Measurements from ENCODE around the gene TBX2.
"Not testable (repeated sequence)": the region's sequence is repeated elsewhere in the genome, so short reads cannot be mapped to it uniquely, and the experiment has no call there.

TBX2 gene

GRCh38 chr17:61431594-61432311 lies 32.1 kb downstream of the TBX2 start:
- no peak for DNase-seq (ENCODE audit: low spot score)

DNA sequence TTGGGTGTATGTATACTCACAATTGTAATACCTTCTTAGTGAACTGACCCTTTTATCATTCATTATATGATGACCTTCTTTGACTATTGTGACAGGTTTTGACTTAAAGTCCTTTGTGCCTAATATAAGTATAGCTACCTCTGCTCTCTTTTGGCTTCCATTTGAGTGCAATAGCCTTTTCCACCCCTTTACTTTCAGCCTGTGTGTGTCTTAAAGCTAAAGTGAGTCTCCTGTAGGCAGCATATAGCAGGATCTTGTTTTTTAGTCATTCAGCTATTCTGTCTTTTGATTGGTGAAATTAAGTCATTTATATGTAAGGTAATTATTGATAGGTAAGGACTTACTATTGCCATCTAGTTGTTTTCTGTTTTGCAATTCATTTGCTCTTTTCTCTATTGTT lies 36.6 kb downstream of the TBX2 start:
- DNase-seq (ENCODE audit: low spot score), result no peak

- no peak for DNase-seq (ENCODE audit: low spot score)
These were observed 37.5 kb downstream of the TBX2 start for GRCh38 chr17:61436995-61437704.

GRCh38 chr17:61440697-61441096 lies 41.1 kb downstream of the TBX2 start:
- DNase-seq (ENCODE audit: low spot score), result no peak

- not testable (repeated sequence) for DNase-seq (ENCODE audit: low spot score)
These were observed 41.9 kb downstream of the TBX2 start for GRCh38 chr17:61441507-61441906.

GRCh38 chr17:61442136-61442775 lies 42.6 kb downstream of the TBX2 start:
- no peak for DNase-seq (ENCODE audit: low spot score)

DNA sequence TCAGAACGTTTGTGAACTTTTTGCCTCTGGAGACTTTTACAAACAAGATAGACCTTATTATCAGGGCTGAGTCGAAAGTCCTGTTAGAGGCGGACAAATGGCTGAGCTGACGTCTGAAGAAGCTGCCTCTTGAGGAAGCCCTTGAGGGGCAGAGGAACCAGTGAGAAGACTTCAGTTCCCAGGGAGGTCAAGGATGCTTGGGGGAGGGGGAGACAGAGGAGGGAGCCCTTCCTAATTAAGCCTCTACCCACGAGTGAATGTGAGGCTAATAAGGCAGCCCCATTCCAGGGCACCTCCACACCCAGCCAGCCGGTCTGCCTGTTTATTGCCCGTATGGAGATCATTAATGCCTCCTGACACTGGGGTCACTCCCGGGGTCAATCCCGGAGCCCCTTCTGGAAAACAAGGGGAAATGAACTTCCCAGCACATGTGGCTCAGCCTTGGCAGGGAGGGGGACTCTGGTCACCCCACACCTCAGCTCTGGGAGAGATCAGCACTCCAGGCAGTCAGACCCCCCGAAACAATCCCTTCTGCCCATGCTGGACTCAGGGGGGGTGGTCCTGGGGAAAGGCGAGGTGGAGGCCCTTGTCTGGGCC lies 43.3 kb downstream of the TBX2 start:
- DNase-seq (ENCODE audit: low spot score), result no peak

GRCh38 chr17:61443475-61443882 lies 43.8 kb downstream of the TBX2 start:
- DNase-seq (ENCODE audit: low spot score), result no peak

DNA sequence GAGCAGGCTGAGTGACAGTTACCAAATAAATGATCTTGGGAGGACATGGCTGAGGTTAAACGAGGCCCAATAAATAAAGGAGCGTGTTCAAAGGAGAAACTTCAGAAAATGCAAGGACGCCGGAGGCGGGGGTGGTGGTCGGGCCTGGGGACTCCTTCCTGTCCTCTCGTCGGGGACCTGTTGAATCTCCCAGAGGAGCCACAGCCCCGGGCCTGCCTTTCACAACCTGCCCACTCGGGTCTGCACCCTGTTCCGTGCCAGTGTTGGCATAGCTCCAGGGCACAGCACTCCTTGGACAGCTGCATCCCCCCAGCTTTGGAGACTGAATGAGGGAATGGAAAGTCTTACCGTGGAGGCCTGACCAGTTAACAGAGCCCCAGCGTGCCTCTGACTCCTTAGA lies 44.4 kb downstream of the TBX2 start:
- DNase-seq (ENCODE audit: low spot score), result no peak

DNA sequence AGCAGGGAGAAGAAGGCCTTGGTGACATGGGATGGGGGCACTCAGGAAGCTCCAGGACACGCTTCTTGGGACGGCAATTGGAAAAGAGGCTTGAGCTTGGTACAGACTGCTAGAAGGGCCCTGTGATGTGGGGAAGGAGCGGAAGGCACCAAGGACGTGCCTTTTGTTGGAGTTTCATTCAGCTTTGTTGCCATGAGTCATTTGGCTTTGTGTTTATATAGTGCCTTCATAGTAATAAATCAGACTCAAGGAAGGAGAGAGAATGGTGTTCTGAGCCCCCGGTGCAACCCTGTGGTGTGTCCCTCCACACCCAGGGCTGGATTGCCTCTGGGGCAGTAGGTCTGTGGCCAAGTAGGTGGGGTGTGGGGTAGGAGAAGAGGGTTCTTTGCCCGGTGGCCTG lies 45.2 kb downstream of the TBX2 start:
- DNase-seq (ENCODE audit: low spot score), result no peak

DNA sequence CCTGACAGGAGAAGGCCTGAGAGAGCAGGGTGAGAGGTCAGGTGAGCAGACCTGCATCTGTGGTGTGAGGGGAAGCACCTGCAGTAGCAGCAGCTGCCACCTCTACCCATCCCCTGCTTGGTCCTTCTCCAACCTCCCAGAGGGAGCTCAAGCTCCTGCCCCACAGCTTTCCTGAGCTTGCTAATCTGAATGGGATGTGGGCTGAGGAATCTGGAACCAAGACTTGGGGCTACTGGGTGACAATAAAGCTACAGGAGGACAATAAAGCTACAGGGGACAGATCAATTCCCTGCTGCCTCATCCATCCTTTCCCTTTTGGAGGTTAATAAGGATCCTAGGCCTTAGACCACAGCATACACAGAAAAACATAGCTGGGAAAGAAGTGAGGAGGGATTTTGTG lies 47.7 kb downstream of the TBX2 start:
- no peak for DNase-seq (ENCODE audit: low spot score)

DNA sequence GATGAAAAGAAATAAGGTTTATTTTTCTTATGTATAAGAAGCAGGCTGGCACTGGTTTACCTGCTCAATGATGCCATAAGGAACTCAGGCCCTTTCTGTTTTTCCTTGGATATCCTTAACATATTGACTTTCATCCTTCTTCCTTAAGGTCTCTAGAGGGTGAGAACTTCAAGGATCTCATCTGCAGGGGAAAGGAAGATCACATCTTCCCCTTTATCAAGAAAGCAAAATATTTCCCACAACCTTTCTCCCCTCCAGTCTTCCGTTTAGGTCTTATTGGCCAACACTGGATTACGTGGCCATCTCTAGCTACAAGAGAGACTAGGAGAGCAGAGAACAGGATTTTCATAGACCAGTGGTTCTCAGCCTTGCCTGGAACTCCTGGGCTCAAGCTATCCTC lies 48.4 kb downstream of the TBX2 start:
- no peak for DNase-seq (ENCODE audit: low spot score)

DNA sequence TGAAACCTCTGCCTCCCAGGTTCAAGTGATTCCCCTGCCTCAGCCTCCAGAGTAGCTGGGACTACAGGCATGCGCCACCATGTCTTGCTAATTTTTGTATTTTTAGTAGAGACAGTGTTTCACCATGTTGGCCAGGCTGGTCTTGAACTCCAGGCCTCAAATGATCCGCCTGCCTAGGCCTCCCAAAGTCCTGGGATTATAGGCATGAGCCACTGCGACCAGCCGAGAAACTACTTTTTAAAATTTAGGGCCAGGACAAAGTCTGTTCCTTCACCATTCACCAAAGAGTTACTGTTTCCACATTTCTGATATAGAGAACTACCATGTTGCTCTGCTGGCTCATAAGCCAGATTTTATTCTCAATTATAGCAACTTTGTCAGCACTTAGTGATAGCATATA lies 49.5 kb downstream of the TBX2 start:
- not testable (repeated sequence) for DNase-seq (ENCODE audit: low spot score)

DNA sequence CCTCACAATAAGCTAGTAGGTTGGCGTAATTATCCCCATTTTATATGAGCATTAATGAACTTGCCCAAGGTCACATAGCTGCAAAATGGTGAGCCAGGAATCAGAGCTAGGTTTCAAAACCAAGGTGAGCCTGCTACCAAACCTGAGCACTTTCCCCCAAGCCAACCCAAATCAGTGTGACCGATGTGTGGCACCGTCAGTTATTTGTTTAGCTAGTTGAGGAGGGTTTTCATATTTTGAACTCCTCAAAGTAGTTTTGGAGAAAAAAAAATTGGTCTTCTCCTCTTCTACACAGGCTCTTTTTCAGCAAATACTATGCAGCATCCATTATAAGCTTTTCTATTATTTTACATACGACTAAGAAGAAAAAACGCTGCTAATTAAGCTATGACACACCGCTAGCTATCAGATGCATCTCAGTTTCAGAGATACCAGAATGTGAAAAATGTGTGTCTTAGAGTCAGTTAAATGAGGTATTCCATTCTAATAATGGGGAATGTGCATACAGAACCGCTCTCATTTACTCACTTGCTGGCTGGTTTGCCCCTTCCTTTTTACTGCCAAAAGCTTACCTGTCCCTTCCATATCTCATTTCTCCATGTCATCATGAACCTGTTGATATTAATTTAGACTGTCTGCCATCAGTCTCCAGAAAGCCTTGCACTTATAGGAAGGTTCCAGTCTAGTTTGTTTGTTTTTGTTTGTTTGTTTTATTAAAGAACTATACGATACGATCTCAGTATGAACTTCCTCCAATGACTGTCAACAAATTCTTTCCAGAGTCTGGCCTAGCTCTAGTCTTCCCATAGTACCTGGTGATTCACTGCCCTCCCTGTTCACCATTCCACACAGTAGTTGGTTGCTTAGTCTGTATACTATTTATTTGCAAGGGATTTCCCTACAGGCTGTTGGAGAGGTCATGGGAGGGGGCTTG lies 50.3 kb downstream of the TBX2 start:
- DNase-seq (ENCODE audit: low spot score), result no peak

DNA sequence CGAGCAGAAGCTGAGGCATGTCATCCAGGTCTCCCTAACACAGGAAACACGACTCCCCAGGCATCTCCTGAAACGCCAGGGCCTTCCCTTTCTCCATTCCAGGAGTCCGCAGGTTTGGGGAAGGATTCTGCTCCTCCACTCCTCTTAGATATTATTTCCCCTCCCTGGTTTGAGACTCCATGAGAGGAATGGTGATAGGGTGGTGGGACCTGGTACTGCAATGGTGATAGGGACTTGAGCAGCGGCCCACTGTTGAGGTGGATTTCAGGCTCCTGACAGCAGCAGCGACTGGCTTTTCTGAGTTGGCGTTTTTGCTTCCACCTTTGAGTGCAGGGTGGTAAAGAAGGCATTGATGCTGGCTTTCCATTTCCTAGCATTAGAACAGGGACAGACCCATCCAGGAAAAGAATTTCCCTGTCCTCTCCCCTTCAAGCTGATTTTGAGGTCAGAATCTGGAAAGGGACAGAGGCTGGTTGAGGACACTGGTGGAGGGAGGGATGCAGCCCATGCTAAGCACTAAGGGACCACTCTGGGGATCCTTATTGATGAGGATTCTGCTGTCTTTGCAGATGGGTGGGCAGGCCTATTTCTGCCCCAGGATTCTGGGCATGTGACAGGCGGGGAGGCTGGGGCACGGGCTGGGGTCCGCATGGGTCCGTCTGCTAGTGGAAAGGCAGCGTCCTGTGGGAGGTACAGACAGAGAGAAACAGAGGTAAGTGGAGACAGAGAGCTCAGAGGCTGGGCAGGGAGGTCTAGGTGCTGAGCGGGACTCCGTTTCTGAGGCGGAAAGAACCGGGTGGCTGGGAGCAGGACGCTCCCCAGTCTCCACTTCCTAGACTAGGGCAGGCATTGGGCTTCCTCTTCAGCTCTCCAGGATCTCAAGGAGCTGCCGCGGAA lies 51.2 kb downstream of the TBX2 start:
- DNase-seq (ENCODE audit: low spot score), result no peak

DNA sequence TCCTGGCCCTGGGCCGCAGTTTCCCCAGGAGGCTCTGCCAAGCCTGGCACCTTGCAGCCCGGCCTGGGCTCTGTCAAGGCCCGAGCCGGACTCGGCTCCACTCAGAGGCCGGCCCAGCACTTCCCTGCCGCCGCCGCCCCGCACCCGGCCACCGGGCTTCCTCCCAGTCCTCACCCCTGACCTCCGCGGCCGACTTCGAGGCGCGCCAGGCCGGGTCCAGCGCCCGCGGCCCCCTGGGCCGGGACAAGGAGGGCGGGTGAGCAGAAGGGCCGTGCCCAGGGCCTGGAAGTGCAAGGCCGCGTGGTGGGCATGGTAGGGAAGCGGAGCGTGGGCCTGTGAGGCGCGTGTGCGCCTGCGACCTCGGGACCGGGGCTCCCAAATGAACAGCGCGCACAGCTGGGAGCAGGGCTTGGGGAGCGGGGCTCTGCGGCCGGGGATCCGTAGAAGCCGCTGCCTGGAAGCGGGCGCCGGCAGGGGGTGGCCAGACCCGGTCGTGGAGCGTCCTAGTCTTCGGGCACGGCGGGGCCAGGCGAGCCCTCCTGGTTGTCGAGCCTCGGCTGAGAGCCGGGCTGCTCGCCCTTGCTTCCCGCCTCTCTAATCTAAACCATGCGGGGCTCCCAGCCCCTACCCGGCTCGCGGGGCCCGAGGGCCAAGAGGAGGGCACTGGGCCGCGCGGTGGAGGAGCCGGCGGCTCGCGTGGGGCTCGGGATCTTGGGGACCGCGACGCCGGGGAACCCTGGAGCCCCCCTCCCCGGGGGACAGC lies 52.1 kb downstream of the TBX2 start:
- DNase-seq (ENCODE audit: low spot score), result no peak

DNA sequence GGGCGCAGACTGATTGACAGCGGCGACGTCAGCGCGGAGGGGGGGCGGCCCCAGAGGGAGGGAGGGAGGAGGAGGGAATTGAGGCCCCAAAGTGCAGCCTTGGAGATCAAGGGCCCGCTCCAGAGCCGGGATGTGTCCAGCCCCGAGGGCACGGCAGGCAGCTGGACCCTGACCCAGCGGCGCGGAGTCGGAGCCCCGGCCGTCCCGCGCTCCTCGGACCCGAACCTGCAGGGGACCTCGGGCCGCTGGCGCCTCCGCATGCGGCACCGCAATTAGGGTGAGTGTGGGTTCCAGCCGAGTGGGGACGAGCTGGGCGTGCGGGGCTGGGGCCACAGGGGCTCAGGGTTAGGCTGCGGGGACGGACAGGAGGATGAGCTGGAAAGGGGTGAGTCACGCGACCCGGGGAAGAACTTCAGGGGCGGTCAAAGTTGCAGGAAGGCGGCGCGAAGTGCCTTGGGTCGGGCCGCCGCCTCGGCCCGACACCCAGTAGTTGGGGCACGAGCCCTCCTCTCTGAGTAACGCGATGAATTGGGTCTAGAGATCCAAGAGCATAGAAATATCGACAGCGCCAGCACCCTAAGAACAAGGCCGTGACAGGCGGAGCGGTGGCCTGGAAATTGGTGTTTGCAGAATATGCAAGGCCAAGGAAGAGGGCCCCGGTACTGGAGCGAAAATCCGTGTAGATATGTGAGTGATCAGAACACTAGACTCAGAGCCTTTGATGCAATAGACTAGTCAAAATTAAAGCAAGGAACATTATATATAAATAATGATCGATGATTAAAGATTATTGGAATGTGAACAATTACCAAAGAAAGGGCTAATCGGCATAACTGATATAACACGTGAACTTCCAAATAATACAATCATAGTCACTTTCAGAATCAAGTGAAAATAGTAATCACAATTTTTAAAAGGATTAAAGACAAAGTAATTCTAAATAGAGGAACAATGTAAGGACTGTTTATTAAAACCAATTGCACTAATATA lies 53.0 kb downstream of the TBX2 start, which contains the start of gene TBX4:
TBX4 (plus strand) TSS at position 122 of the 990 bp plus-strand sequence. CDS start 4,069 bp downstream, outside the sequence.
- no peak for DNase-seq (ENCODE audit: low spot score)

GRCh38 chr17:61453566-61454380 lies 54.1 kb downstream of the TBX2 start:
- no peak for DNase-seq (ENCODE audit: low spot score)

Measured in putamen (tissue), 1 donor.